Right renal cortex interstitium (tissue), 3 donors: ENCODE measurements around the gene DOLK. TPM values are rescaled to one million over a fixed set of nuclear protein-coding genes. Genes with fewer than 3 reads are reported as not detected.
A peak's percentile ranks its signal among the peaks of the same experiment; 100 is the strongest.
"Not testable (repeated sequence)": the region's sequence is repeated elsewhere in the genome, so short reads cannot be mapped to it uniquely, and the experiment has no call there.

ENCODE experiments used
- DNase-seq, 3 donors: peaks; one replicate each; pipeline ENCODE4 v3.0.0-alpha.2; 2013; ENCODE audit warnings: low read depth in 3 of 3, low spot score in 2 of 3
- polyA plus RNA-seq, 3 donors: library from polyadenylated mRNA; unstranded; fragments of 120-200 nt; gene quantifications; one replicate each; pipeline ENCODE4 v1.2.1, GENCODE V29; 2013; ENCODE audit not compliant: insufficient read length in 3 of 3

DOLK gene
- polyA plus RNA-seq: 10 to 100 TPM; 15.6 to 18.9 (median 17.0) TPM

DNA sequence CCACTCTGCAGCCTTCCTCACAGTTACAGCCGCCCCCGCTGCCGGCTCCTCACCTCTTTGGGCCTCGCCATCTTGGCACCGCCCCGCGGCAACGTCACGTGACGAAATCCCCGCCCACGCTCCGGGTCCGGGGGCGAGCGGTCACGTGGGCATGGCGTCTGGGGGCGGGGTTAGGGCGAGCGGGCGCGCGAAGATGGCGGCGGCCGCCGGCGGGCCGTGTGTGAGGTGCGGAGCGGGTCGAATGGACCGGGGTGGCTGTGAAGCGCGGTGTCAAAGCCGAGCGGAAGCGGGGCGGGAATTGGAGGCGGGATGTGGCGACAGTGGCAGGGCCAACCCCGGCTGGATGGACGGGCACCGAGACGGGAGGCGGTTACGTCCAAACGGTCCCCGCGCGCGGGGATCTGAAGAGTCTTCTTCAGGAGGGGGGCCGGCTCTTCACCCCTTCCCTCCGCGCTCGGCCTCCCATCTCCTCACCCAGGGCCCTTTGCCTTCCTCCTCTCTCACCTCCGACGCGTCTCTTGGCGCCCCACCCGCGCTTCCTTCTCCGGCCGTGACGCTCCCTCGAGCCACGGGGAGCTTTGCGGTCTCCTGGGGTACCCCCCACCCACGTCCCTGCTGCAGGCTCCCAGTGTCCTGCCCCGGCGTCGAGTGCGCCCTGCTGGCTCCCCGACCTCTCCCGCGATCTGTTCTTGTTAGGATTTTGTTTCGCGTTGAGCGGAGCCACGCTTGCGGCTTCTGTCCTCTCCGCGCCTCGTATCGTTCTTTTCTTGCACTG, at the start of gene DOLK, which contains the start of gene NUP188:
Gene DOLK, minus strand, starts transcription at position 77 of the 775 bp plus-strand sequence. CDS start 300 bp downstream, outside the sequence.
Gene NUP188, plus strand, starts transcription at position 173 of the 775 bp plus-strand sequence. Its CDS starts 21 bp downstream, at position 194.
- DNase-seq: peak; percentile 70 to 89 (median 82)

DNA sequence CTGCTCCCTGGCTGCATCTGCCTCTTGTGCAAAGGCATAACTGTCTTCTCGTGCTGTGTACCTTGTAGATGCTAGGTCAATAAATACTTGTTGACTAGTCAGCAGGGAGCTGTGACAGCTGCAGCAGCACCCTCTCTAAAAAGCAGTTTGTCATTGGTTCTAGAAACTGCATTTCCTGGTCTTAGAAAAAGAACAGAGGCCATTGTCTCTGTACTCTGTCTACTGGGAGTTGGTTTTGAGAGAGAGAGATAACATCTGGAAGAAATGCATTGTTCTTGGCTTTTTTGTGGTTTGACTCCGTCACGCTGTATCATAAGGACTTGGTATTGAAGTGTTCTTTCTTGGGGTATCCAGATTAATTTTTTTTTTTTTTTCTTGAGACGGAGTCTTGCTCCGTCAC, 48.4 kb upstream of the DOLK start:
- DNase-seq: no peak

DNA sequence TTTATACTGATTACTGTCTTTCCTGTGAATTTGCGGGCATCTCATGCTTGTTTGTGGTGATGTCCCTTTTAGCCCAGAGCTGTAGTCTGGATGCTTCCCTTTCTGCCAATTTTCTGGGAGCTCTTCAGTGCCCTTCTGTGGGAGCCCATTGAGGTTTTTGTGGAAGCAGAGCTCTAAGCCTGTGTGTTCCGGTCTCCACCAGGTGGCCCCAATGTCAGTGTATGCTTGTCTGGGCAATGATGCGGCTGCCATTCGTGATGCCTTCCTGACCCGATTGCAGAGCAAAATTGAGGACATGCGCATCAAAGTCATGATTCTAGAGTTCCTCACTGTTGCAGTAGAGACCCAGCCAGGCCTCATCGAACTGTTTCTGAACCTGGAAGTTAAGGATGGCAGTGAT, 45.6 kb upstream of the DOLK start:
- no peak for DNase-seq

DNA sequence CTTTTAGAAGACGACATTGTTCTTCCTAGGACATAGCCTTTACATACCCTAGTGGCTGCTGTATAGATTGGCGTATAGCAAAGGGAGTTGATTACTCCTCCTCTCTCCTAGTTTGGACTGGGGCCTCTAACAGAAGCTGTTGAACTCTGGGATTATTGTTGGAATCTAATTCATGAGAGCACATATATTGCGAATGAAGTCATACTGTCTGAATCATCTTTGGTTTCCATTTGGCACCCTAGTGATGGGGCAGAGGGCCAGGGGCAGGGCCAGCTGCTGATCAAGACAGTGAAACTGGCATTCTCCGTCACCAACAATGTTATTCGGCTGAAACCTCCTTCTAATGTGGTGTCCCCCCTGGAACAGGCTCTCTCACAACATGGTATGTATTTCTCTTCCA, 40.4 kb upstream of the DOLK start:
- DNase-seq: no peak

DNA sequence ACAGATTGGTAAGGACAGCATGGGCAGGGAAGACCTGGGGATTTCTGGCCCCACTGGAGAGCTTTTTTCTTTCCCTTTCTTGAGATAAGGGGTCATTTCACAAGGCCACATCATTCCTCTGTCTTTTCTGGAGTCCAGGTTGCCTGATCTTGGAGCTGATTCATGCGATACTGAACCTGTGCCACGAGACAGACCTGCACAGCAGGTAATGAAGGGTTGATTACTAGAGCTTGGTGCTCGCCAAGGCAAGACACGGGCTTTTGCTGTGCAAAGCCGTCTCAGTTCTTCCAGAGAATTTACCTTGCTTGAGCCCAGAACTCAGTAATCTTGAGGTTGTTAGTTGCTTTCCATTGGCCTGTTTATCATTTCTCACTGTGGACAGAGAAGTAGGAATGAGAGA, 39.3 kb upstream of the DOLK start:
- no peak for DNase-seq

DNA sequence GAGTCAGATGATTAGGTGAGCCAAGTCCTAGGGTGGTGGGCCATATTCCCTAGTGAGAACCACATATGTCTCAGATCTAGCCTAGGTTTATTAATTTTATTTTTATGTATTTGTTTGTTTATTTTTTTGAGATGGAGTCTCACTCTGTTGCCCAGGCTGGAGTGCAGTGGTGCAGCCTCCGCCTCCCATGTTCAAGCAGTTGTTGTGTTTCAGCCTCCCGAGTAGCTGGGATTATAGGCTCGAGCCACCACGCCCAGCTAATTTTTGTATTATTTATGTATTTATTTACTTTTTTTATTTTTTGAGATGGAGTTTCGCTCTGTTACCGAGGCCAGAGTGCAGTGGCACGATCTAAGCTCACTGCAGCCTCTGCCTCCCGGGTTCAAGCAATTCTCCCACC, 36.1 kb upstream of the DOLK start:
- no peak for DNase-seq

DNA sequence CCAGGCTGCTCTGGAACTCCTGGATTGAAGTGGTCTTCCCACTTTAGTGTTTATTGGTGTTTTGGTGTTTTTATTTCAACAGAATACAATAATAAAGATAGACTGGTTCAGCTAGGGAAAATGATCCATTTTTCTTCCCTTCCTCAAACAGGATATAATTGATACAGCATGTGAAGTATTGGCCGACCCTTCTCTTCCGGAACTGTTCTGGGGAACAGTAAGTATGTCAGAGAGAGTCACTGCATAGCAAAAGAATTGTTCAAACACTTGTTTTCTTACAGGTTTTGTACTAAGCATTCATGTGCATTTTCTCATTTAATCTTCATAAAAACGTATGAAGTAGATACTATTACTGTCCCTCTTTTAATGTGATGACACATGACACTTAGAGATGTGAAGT, 31.7 kb upstream of the DOLK start:
- DNase-seq: no peak

DNA sequence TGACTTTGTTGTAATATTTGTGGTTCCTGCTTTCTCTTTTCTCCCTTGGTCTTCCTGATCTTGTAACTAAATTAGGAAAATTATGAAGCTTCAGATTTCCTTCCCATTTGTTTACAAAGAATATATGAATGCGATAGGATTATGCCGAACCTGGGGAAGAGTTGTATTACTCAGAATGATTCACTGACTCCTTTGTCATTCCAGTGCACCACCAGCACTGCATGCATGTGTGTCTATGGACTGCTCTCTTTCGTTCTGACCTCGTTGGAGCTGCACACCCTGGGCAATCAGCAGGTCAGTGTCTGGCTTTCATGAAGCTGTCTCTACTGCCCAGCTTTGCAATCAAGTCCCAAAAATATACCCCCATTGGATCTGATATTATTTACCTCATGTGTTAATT, 25.6 kb upstream of the DOLK start:
- DNase-seq: no peak

DNA sequence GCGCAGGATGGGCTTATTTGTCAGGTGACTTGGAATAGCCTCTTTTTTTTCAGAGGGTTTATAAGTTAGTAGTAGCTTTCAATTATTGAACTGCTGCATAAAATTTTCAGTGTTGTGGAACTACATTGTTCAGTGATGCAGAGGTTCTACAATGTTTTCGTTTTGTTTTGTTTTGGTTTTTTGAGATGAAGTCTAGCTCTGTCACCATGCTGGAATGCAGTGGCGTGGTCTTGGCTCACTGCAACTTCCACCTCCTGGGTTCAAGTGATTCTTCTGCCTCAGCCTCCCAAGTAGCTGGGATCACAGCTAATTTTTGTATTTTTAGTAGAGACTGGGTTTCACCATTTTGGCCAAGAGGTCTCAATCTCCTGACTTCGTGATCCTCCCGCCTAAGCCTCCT, 22.1 kb upstream of the DOLK start:
- no peak for DNase-seq

DNA sequence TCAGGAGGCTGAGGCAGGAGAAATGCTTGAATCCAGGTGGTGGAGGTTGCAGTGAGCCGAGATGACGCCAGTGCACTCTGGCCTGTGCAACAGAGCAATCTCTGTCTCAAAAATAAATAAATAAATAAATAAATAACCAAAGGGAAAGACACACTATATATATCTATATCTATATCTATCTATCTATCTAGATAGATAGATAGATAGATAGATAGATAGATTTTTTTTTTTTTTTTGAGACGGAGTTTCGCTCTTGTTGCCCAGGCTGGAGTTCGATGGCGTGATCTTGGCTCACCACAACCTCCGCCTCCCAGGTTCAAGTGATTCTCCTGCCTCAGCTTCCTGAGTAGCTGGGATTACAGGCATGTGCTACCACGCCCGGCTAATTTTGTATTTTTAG, 14.0 kb upstream of the DOLK start:
- DNase-seq: not testable (repeated sequence)

DNA sequence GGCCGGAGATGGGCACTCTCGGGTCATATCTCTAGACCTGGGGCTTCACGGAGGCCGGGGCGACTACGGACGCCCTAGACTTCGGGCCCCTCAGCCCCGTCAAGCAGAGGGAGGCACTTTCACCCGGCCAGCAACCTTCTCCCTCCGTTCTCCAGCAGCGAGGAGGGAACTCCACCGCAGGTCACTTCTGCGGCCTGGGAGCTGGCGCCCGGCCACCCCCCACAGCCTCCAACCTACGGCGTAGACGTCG, 201 bp downstream of the DOLK start:
- DNase-seq: peak in 1 of 3 donors; percentile 20

DNA sequence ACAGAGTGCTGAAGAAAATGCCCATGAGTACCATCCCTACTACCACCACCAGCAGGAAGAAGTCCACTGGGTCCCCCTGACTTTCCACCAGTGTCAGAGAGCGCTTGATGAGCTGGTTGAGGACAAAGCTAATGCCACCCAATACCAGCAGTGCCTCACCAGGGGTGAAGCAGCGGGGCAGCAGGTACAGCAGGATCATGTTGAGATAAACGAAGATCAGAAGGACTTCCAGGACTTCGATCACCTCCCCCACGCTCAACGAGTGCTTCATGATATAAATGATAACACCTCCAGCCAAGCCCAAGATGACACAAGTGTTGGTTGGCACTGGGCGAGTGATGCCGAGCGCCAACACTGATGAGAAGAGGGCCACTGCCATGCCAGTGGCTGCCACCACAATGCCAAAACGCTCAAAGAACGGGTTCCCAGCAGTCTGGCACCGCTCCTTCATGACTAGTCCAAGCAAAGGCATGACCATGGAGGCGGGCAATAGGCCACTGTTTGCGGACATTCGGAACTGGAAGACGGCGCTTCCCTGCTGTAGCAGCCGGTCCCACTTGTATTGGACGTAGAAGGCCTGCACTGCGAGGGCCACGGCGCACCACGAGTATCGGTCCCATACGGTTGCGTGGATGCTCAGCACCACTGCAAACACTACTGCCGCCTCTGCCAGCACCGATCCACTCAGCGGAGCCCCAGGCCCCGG, 679 bp downstream of the DOLK start:
- DNase-seq: no peak

DNA sequence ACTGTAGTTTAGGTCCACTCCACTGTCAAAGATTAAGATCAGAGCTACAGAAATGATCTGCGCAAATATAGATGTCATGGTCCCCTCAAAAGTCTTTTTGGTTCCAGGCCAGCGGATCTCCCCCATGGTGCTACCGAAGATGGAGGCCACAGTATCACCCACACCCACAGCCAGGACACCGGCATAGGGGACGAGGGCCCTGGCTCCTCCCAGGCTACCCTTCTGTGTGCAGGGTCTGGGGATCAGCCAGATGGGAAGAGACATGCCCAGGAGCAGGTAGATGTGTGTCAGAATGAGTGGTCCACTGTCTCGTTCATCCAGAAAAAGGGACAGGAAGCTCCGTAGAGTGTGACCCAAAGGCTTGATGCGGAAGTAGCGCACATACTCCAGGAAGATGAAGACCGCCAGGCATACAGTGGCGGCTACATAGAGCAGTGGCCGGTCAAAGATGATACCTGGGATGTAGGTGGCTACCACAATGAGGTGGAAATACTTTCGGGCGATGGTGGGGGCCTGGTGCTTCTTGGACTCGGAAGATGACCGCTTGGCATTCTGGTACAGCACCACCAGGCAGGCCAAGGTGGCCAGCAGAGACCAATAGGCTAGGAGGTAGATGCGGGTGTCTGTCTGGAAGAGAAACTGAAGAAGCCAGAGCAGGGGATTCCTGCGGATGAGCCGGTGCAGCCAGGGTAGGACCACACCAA, 1.5 kb downstream of the DOLK start:
- no peak for DNase-seq

DNA sequence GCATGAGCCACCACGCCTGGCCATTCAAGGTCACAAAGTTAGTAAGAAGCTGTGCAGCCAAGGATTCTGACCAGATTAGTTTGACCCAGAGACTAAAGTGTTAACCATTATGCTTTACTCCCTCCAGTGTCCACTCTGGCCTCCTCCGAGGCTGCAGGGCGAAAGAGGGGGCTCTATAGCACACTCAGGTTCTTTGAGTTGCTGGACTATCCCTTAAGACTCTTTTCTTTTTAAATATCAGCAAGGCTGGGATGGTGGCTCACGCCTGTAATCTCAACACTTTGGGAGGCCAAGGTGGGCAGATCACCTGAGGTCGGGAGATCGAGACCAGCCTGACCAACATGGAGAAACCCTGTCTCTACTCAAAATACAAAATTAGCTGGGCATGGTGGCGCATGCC, 2.4 kb downstream of the DOLK start:
- DNase-seq: not testable (repeated sequence)

DNA sequence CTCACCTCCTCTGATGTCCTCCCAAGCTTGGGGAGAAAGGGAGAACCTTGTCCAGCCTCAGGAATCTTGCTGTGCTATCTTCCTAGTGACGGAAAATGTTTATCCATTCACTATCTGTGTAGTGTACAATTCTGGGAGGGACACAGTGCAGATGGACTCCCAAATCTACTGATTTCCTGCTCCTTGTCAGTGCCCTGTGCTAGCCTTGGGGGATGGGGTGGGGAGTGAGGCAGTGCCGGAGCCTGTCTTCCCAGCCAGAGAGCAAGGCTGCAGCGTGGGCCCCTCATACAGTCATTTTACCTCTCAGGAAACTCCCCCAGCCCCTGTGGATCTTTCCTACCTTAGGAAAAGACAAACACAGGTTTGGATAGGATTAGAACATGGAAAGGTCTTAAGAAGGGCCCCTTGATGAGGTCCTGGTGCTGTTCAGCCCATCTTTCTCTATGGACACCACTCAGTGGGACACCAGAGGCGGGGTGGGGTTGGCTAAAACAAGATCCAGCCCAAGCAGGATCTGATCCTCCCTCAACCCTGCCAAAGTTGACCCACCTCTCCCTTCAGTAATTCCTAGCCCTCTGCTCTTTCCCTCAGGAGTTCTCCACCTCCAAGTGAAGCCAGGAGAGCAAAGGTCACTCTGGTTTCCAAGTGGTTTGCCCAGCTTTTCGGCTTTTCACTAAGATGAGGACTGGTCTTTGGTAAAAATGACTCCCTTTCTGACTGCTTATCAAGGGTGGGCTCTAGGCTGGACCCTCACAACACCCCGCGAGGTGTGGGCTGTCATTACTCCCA, 3.4 kb downstream of the DOLK start:
- DNase-seq: no peak

DNA sequence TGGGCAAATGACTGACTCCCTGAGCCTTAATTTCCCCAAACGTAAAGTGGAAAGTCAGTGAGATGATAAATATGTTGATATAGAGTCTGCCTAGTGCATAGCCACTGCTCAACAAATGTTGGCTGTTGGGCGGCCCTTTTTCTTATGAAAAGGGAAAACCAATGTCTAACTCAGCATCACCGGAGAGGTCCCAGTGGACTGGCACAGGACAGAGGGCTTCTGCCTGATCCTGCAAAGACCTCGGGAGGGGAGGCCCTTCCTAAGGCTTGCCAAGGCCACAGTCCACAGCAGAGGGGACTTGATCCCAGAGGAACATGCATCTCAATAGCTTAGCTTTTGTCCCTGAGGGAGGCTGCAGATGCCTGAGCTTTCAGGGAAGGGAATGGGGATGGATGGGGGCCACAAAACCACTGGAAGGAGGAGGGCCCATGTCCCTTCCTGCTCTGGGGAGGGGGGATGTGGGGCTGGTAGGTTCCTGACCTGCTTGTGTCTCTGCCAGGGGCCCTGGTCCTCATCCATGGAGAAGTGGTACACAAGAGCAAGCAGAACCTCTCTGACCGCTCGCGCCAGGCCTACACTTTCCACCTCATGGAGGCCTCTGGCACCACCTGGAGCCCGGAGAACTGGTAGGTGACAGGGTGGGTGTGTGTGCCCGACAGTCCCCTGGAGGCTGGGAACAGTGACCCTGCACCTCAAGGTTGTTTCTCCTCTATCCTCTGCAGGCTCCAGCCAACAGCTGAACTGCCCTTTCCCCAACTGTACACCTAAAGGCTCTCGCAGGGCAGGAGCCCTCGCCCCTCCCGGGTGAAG, 6.3 kb downstream of the DOLK start:
- DNase-seq: no peak

DNA sequence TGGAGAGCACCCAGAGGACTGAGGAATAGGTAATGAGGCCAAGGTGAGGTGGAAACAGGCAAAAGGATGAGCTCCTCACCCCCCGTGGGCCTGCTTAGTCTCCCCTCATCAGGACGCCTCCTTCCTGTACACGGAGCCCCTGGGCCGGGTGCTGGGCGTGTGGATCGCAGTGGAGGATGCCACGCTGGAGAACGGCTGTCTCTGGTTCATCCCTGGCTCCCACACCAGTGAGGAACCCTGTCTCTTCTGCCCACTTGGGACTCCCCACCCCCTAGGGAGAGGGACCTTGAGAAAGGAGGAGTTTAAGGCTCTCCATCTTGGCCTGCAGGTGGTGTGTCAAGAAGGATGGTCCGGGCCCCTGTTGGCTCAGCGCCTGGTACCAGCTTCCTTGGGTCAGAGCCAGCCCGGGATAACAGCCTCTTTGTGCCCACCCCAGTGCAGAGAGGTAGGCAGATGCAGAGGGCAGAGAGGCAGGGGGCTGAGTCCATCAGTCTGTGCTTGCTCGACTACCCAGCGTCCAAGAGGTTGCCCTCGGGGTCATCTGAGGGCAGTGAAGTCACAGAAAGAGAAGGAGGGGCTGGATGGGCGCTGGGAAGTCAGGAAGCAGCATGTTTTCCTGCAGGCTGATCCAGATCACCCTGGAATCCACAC, 7.0 kb downstream of the DOLK start:
- DNase-seq: no peak

DNA sequence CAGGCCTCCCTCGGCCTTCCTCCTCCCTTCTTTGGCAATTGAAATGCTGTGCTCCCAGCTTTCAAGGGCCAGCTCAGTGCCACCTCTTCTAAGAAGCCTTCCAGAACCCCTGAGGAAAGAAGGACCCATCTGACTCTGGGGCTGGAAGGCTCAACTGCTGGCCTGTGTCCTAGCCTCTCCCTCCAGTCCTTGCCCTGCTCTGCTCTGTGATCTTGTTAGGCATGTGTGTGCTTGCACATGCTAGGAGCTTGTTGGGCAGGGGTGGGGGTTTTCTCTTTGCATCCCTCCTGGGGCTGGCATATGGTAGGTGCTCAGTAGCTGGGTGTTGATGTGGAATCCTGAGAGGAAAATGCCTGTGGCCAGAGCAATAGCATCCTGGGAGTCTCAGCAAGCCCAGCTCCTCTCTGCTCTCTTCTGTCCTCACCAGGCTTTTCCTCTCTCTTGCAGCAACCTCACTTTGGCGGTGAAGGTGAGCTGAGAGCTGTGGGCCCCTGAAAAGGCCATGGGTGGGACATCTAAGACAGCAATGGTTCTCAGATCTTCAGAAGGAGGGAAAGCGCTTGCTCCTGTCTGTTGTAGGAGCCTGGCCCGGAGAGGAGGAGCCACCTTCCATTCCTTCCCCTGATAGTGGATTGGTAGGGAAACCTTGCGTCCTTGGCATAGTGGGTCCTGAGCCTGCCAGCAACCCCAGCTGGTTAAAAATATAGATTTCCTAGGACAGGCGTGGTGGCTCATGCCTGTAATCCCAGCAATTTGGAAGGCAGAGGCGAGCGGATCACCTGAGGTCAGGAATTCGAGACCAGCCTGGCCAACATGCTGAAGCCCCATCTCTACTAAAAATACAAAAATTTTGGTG, 9.9 kb downstream of the DOLK start:
- no peak for DNase-seq
